Measurements from ENCODE around the gene NLGN1.

NLGN1 gene

GRCh38 chr3:174100744-174101143 is 703.2 kb downstream of the NLGN1 start:
- peaks cover 22% of the 10 kb centered on the region for H3K4me1 ChIP-seq (ENCODE audit: control insufficient read depth, insufficient read depth, low read length)
- no peak overlapping the region for H3K9ac ChIP-seq (ENCODE audit: low read depth, low read length)

GRCh38 chr3:174101244-174101643 is 703.7 kb downstream of the NLGN1 start:
- Histone ChIP-seq H3K27me3 (ENCODE audit: control insufficient read depth, insufficient read depth, low read length) (no peaks in the 10 kb centered on the region), H3K36me3 (ENCODE audit: control insufficient read depth, insufficient read depth, low read length) (no peaks in the 10 kb centered on the region), H3K27ac (ENCODE audit: low read depth, low read length) (no peak overlapping the region), H3K9me3 (ENCODE audit: control insufficient read depth, insufficient read depth, low read length) (no peaks in the 10 kb centered on the region), H3K9ac (ENCODE audit: low read depth, low read length) (no peak overlapping the region), H3K4me1 (ENCODE audit: control insufficient read depth, insufficient read depth, low read length) (peaks cover 22% of the 10 kb centered on the region), H3K4me3 (ENCODE audit: low read depth, low read length) (no peak overlapping the region)

More at GRCh38 chr3:174100744-174101143, 703.2 kb downstream of the NLGN1 start:
- H3K27ac ChIP-seq (ENCODE audit: low read depth, low read length), result no peak overlapping the region
- no peak overlapping the region for H3K4me3 ChIP-seq (ENCODE audit: low read depth, low read length)
- no peaks in the 10 kb centered on the region for H3K27me3 ChIP-seq (ENCODE audit: control insufficient read depth, insufficient read depth, low read length)
- H3K9me3 ChIP-seq (ENCODE audit: control insufficient read depth, insufficient read depth, low read length), result no peaks in the 10 kb centered on the region
- no peaks in the 10 kb centered on the region for H3K36me3 ChIP-seq (ENCODE audit: control insufficient read depth, insufficient read depth, low read length)

- Histone ChIP-seq H3K36me3 (ENCODE audit: control insufficient read depth, insufficient read depth, low read length) (no peaks in the 10 kb centered on the region), H3K4me3 (ENCODE audit: low read depth, low read length) (no peak overlapping the region), H3K27ac (ENCODE audit: low read depth, low read length) (no peak overlapping the region), H3K27me3 (ENCODE audit: control insufficient read depth, insufficient read depth, low read length) (no peaks in the 10 kb centered on the region), H3K9ac (ENCODE audit: low read depth, low read length) (no peak overlapping the region), H3K4me1 (ENCODE audit: control insufficient read depth, insufficient read depth, low read length) (peaks cover 22% of the 10 kb centered on the region), H3K9me3 (ENCODE audit: control insufficient read depth, insufficient read depth, low read length) (no peaks in the 10 kb centered on the region)
These were observed 704.7 kb downstream of the NLGN1 start for GRCh38 chr3:174102274-174102673.

GRCh38 chr3:174102866-174103265 is 705.3 kb downstream of the NLGN1 start:
- Histone ChIP-seq H3K27ac (ENCODE audit: low read depth, low read length) (no peak overlapping the region), H3K9ac (ENCODE audit: low read depth, low read length) (no peak overlapping the region), H3K9me3 (ENCODE audit: control insufficient read depth, insufficient read depth, low read length) (no peaks in the 10 kb centered on the region), H3K4me1 (ENCODE audit: control insufficient read depth, insufficient read depth, low read length) (peaks cover 22% of the 10 kb centered on the region), H3K4me3 (ENCODE audit: low read depth, low read length) (no peak overlapping the region), H3K27me3 (ENCODE audit: control insufficient read depth, insufficient read depth, low read length) (no peaks in the 10 kb centered on the region), H3K36me3 (ENCODE audit: control insufficient read depth, insufficient read depth, low read length) (no peaks in the 10 kb centered on the region)

- H3K4me1 ChIP-seq (ENCODE audit: control insufficient read depth, insufficient read depth, low read length), result 0 out of 2 replicates have a peak, but pooled peaks cover 3% of the 10 kb centered on the region
- no peaks in the 10 kb centered on the region for H3K36me3 ChIP-seq (ENCODE audit: control insufficient read depth, insufficient read depth, low read length)
- no peak overlapping the region for H3K27ac ChIP-seq (ENCODE audit: low read depth, low read length)
- H3K27me3 ChIP-seq (ENCODE audit: control insufficient read depth, insufficient read depth, low read length), result no peaks in the 10 kb centered on the region
- no peaks in the 10 kb centered on the region for H3K9me3 ChIP-seq (ENCODE audit: control insufficient read depth, insufficient read depth, low read length)
- no peak overlapping the region for H3K9ac ChIP-seq (ENCODE audit: low read depth, low read length)
- no peak overlapping the region for H3K4me3 ChIP-seq (ENCODE audit: low read depth, low read length)
These were observed 713.2 kb downstream of the NLGN1 start for GRCh38 chr3:174110761-174111160.

- Histone ChIP-seq H3K4me1 (ENCODE audit: control insufficient read depth, insufficient read depth, low read length) (0 out of 2 replicates have a peak, but pooled peaks cover 3% of the 10 kb centered on the region), H3K9ac (ENCODE audit: low read depth, low read length) (no peak overlapping the region)
These were observed 714.2 kb downstream of the NLGN1 start for GRCh38 chr3:174111776-174112175.

GRCh38 chr3:174116421-174116820 is 718.9 kb downstream of the NLGN1 start:
- H3K27ac ChIP-seq (ENCODE audit: low read depth, low read length), result no peak overlapping the region
- H3K4me3 ChIP-seq (ENCODE audit: low read depth, low read length), result no peak overlapping the region
- H3K27me3 ChIP-seq (ENCODE audit: control insufficient read depth, insufficient read depth, low read length), result no peaks in the 10 kb centered on the region
- H3K9ac ChIP-seq (ENCODE audit: low read depth, low read length), result no peak overlapping the region
- no peaks in the 10 kb centered on the region for H3K9me3 ChIP-seq (ENCODE audit: control insufficient read depth, insufficient read depth, low read length)
- peaks cover 12% of the 10 kb centered on the region for H3K4me1 ChIP-seq (ENCODE audit: control insufficient read depth, insufficient read depth, low read length)
- no peaks in the 10 kb centered on the region for H3K36me3 ChIP-seq (ENCODE audit: control insufficient read depth, insufficient read depth, low read length)

More at GRCh38 chr3:174111776-174112175, 714.2 kb downstream of the NLGN1 start:
- Histone ChIP-seq H3K36me3 (ENCODE audit: control insufficient read depth, insufficient read depth, low read length) (no peaks in the 10 kb centered on the region), H3K9me3 (ENCODE audit: control insufficient read depth, insufficient read depth, low read length) (no peaks in the 10 kb centered on the region), H3K4me3 (ENCODE audit: low read depth, low read length) (no peak overlapping the region), H3K27me3 (ENCODE audit: control insufficient read depth, insufficient read depth, low read length) (no peaks in the 10 kb centered on the region), H3K27ac (ENCODE audit: low read depth, low read length) (no peak overlapping the region)

- Histone ChIP-seq H3K27me3 (ENCODE audit: control insufficient read depth, insufficient read depth, low read length) (no peaks in the 10 kb centered on the region), H3K27ac (ENCODE audit: low read depth, low read length) (no peak overlapping the region), H3K36me3 (ENCODE audit: control insufficient read depth, insufficient read depth, low read length) (no peaks in the 10 kb centered on the region), H3K9ac (ENCODE audit: low read depth, low read length) (no peak overlapping the region), H3K4me3 (ENCODE audit: low read depth, low read length) (no peak overlapping the region), H3K9me3 (ENCODE audit: control insufficient read depth, insufficient read depth, low read length) (no peaks in the 10 kb centered on the region), H3K4me1 (ENCODE audit: control insufficient read depth, insufficient read depth, low read length) (peaks cover 18% of the 10 kb centered on the region)
These were observed 723.5 kb downstream of the NLGN1 start for GRCh38 chr3:174120997-174121396.

GRCh38 chr3:174122411-174122810 is 724.9 kb downstream of the NLGN1 start:
- no peak overlapping the region for H3K9ac ChIP-seq (ENCODE audit: low read depth, low read length)
- H3K4me3 ChIP-seq (ENCODE audit: low read depth, low read length), result no peak overlapping the region
- no peaks in the 10 kb centered on the region for H3K9me3 ChIP-seq (ENCODE audit: control insufficient read depth, insufficient read depth, low read length)
- H3K27ac ChIP-seq (ENCODE audit: low read depth, low read length), result no peak overlapping the region
- H3K4me1 ChIP-seq (ENCODE audit: control insufficient read depth, insufficient read depth, low read length), result peaks cover 18% of the 10 kb centered on the region
- H3K27me3 ChIP-seq (ENCODE audit: control insufficient read depth, insufficient read depth, low read length), result no peaks in the 10 kb centered on the region
- H3K36me3 ChIP-seq (ENCODE audit: control insufficient read depth, insufficient read depth, low read length), result no peaks in the 10 kb centered on the region

- H3K36me3 ChIP-seq (ENCODE audit: control insufficient read depth, insufficient read depth, low read length), result no peaks in the 10 kb centered on the region
- no peak overlapping the region for H3K27ac ChIP-seq (ENCODE audit: low read depth, low read length)
- no peaks in the 10 kb centered on the region for H3K27me3 ChIP-seq (ENCODE audit: control insufficient read depth, insufficient read depth, low read length)
- no peak overlapping the region for H3K9ac ChIP-seq (ENCODE audit: low read depth, low read length)
- no peak overlapping the region for H3K4me3 ChIP-seq (ENCODE audit: low read depth, low read length)
- H3K4me1 ChIP-seq (ENCODE audit: control insufficient read depth, insufficient read depth, low read length), result peaks cover 15% of the 10 kb centered on the region
- no peaks in the 10 kb centered on the region for H3K9me3 ChIP-seq (ENCODE audit: control insufficient read depth, insufficient read depth, low read length)
These were observed 727.8 kb downstream of the NLGN1 start for GRCh38 chr3:174125267-174125824.

GRCh38 chr3:174126990-174127758 is 729.6 kb downstream of the NLGN1 start:
- Histone ChIP-seq H3K4me1 (ENCODE audit: control insufficient read depth, insufficient read depth, low read length) (peaks cover 8% of the 10 kb centered on the region; the same call in 1 of the 2 replicates), H3K27ac (ENCODE audit: low read depth, low read length) (no peak overlapping the region), H3K9me3 (ENCODE audit: control insufficient read depth, insufficient read depth, low read length) (no peaks in the 10 kb centered on the region), H3K4me3 (ENCODE audit: low read depth, low read length) (no peak overlapping the region), H3K36me3 (ENCODE audit: control insufficient read depth, insufficient read depth, low read length) (no peaks in the 10 kb centered on the region), H3K27me3 (ENCODE audit: control insufficient read depth, insufficient read depth, low read length) (no peaks in the 10 kb centered on the region), H3K9ac (ENCODE audit: low read depth, low read length) (no peak overlapping the region)
